ENCODE data around the gene ITIH6. TPM values are rescaled to one million over a fixed set of nuclear protein-coding genes. Genes with fewer than 3 reads are reported as not detected.

The ITIH6 gene
- total RNA-seq, 6 experiments from 2014 or later = not detected

GRCh38 chrX:54817220-54817820 lies 19.3 kb upstream of the ITIH6 start:
- Histone ChIP-seq H3K4me3 (no peak overlapping the region), H3K4me1 (no peaks in the 10 kb centered on the region), H3K36me3 (peaks cover 0 to 7% (median 0%) of the 10 kb centered on the region in 4 donors), H3K9me3 (no peaks in the 10 kb centered on the region), H3K27me3 (no peaks in the 10 kb centered on the region), H3K27ac (no peak overlapping the region)
- 65% methylated on average over 7 of the region's 7 CpGs for WGBS (ENCODE audit: insufficient coverage, low coverage, low lambda C conversion rate, missing lambda C conversion rate)
- TF ChIP-seq, protein P1, sequence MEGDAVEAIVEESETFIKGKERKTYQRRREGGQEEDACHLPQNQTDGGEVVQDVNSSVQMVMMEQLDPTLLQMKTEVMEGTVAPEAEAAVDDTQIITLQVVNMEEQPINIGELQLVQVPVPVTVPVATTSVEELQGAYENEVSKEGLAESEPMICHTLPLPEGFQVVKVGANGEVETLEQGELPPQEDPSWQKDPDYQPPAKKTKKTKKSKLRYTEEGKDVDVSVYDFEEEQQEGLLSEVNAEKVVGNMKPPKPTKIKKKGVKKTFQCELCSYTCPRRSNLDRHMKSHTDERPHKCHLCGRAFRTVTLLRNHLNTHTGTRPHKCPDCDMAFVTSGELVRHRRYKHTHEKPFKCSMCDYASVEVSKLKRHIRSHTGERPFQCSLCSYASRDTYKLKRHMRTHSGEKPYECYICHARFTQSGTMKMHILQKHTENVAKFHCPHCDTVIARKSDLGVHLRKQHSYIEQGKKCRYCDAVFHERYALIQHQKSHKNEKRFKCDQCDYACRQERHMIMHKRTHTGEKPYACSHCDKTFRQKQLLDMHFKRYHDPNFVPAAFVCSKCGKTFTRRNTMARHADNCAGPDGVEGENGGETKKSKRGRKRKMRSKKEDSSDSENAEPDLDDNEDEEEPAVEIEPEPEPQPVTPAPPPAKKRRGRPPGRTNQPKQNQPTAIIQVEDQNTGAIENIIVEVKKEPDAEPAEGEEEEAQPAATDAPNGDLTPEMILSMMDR (IDR thresholded peaks at IDR 0.05) = no peak
- no peak for TF ChIP-seq POLR2A (IDR thresholded peaks at IDR 0.05)
- intact Hi-C loops (cut with DNase I) = no loop called here
- DNase-seq = no peak
- no peak for ATAC-seq

GRCh38 chrX:54812306-54812705 lies 14.3 kb upstream of the ITIH6 start:
- no peak for TF ChIP-seq POLR2A (IDR thresholded peaks at IDR 0.05)
- TF ChIP-seq, protein P1 (IDR thresholded peaks at IDR 0.05) = no peak
- no peak for DNase-seq
- Histone ChIP-seq H3K27me3 (no peaks in the 10 kb centered on the region), H3K4me3 (no peak overlapping the region), H3K36me3 (peaks cover 0 to 16% (median 0%) of the 10 kb centered on the region in 4 donors), H3K9me3 (no peaks in the 10 kb centered on the region), H3K27ac (no peak overlapping the region), H3K4me1 (peaks cover 0 to 6% (median 2%) of the 10 kb centered on the region in 4 donors)
- intact Hi-C loops (cut with DNase I) = no loop called here
- no peak for ATAC-seq
- 50% methylated on average over 1 of the region's 3 CpGs for WGBS (ENCODE audit: insufficient coverage, low coverage, low lambda C conversion rate, missing lambda C conversion rate)

DNA sequence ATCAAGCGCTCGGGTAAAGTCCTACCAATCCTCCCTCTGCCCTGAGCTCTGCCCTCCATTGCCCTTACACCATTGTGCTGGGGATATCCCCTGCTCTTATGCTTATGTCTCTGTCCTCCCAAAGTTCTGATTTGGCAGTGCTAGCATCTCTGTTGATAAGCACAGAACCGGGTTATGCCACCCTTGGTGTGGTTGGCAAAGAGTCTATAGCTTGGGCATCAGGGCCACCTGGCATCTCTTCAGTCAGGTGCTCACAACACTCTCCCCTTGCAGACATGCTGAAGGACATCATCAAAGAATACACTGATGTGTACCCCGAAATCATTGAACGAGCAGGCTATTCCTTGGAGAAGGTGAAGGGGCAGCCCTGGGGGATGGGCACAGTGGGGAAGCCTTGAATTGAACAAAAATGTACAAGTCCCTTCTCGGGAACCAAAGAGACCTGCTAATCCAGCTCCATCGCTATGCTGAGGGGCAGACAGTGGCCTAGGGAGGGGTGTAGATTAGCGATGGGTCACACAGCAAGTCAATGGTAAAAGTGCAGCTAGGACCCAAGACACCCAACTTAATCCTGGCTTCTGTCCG lies 13.3 kb upstream of the ITIH6 start:
- intact Hi-C loops (cut with DNase I) = no loop called here
- ATAC-seq = no peak
- peaks cover 0 to 6% (median 2%) of the 10 kb centered on the region in 4 donors for H3K4me1 ChIP-seq

GRCh38 chrX:54810532-54810931 lies 12.5 kb upstream of the ITIH6 start:
- no peaks in the 10 kb centered on the region for H3K27me3 ChIP-seq
- peaks cover 0 to 16% (median 0%) of the 10 kb centered on the region in 4 donors for H3K36me3 ChIP-seq
- ATAC-seq (no peak), DNase-seq (no peak)
- H3K4me1 ChIP-seq = peaks cover 0 to 6% (median 2%) of the 10 kb centered on the region in 4 donors
- no peaks in the 10 kb centered on the region for H3K9me3 ChIP-seq
- intact Hi-C loops (cut with DNase I) = no loop called here
- no peak for TF ChIP-seq POLR2A (IDR thresholded peaks at IDR 0.05)
- TF ChIP-seq, protein P1 (IDR thresholded peaks at IDR 0.05) = no peak
- 90% methylated on average over 2 of the region's 5 CpGs for whole genome bisulfite sequencing (ENCODE audit: insufficient coverage, low coverage, low lambda C conversion rate, missing lambda C conversion rate)
- no peak overlapping the region for H3K4me3 ChIP-seq
- H3K27ac ChIP-seq = no peak overlapping the region

More for the DNA sequence above, 13.3 kb upstream of the ITIH6 start:
- Histone ChIP-seq H3K27ac (no peak overlapping the region), H3K4me3 (no peak overlapping the region), H3K9me3 (no peaks in the 10 kb centered on the region), H3K36me3 (peaks cover 0 to 16% (median 0%) of the 10 kb centered on the region in 4 donors), H3K27me3 (no peaks in the 10 kb centered on the region)
- TF ChIP-seq POLR2A (IDR thresholded peaks at IDR 0.05) = no peak
- TF ChIP-seq, protein P1 (IDR thresholded peaks at IDR 0.05) = no peak
- 69% methylated on average over 7 of the region's 9 CpGs for WGBS (ENCODE audit: insufficient coverage, low coverage, low lambda C conversion rate, missing lambda C conversion rate)
- DNase-seq = no peak

Measured in right lobe of liver (tissue), 6 donors.